T-helper 2 cell treated with Interferon-gamma antibody and Interleukin-4, amounts not matched to agents 5 μg/mL and 100 μg/mL, for 36 hours (primary cell): Measurements from ENCODE around the gene METTL15.
"Not testable (repeated sequence)": the region's sequence is repeated elsewhere in the genome, so short reads cannot be mapped to it uniquely, and the experiment has no call there.

Source experiments
- DNase-seq: peaks from one replicate; pipeline ENCODE4 v3.0.0; 2021; ENCODE audit warnings: low spot score
- H3K27ac Mint-ChIP-seq: one replicate; pipeline ENCODE4 v1.8.0; 2021; ENCODE audit warnings: mild to moderate bottlenecking, mixed read lengths
- H3K27me3 Mint-ChIP-seq: one replicate; pipeline ENCODE4 v1.8.0; 2021; ENCODE audit warnings: low read depth, mixed read lengths
- H3K36me3 Mint-ChIP-seq: one replicate; pipeline ENCODE4 v1.8.0; 2021; ENCODE audit warnings: low read depth, mixed read lengths
- H3K4me1 Mint-ChIP-seq: one replicate; pipeline ENCODE4 v1.8.0; 2021; ENCODE audit warnings: low read depth, mixed read lengths
- H3K4me3 Mint-ChIP-seq: one replicate; pipeline ENCODE4 v1.8.0; 2022; ENCODE audit warnings: mild to moderate bottlenecking, moderate library complexity, mixed read lengths
- H3K9me3 Mint-ChIP-seq: one replicate; pipeline ENCODE4 v1.8.0; 2021; ENCODE audit warnings: mixed read lengths

The METTL15 gene

GRCh38 chr11:28107750-28108618, at the start of gene METTL15, which contains the start of gene KIF18A:
Gene METTL15, plus strand, starts transcription at chr11:28108388. Its CDS starts 4,947 bp downstream, at chr11:28113335.
Gene KIF18A, minus strand, starts transcription at chr11:28108156. Its CDS starts 10,209 bp downstream, at chr11:28097947.
- H3K36me3 Mint-ChIP-seq: peaks cover 12% of the 10 kb centered on the region
- no peaks in the 10 kb centered on the region for H3K9me3 Mint-ChIP-seq
- H3K27me3 Mint-ChIP-seq: no peaks in the 10 kb centered on the region
- H3K27ac Mint-ChIP-seq: peak within 1 kb of the TSS; percentile 100
- H3K4me3 Mint-ChIP-seq: peak within 1 kb of the TSS; percentile 99
- peaks cover 56% of the 10 kb centered on the region for H3K4me1 Mint-ChIP-seq
- peak; percentile 100 for DNase-seq

- Mint-ChIP-seq H3K9me3 (no peaks in the 10 kb centered on the region), H3K4me1 (peaks cover 2% of the 10 kb centered on the region), H3K27ac (no peak overlapping the region), H3K36me3 (peaks cover 37% of the 10 kb centered on the region), H3K4me3 (no peak overlapping the region), H3K27me3 (no peaks in the 10 kb centered on the region)
- no peak for DNase-seq
Measured at GRCh38 chr11:28071305-28071704, 36.9 kb upstream of the METTL15 start.

GRCh38 chr11:28072321-28072720, 35.9 kb upstream of the METTL15 start:
- Mint-ChIP-seq H3K9me3 (no peaks in the 10 kb centered on the region), H3K4me1 (peaks cover 2% of the 10 kb centered on the region), H3K36me3 (peaks cover 34% of the 10 kb centered on the region), H3K4me3 (no peak overlapping the region), H3K27ac (no peak overlapping the region), H3K27me3 (no peaks in the 10 kb centered on the region)
- DNase-seq: no peak

- Mint-ChIP-seq H3K27me3 (no peaks in the 10 kb centered on the region), H3K9me3 (no peaks in the 10 kb centered on the region), H3K27ac (no peak overlapping the region), H3K36me3 (peaks cover 21% of the 10 kb centered on the region), H3K4me3 (no peak overlapping the region), H3K4me1 (no peaks in the 10 kb centered on the region)
- DNase-seq: no peak
Measured at GRCh38 chr11:28077521-28077920, 30.7 kb upstream of the METTL15 start.

- H3K4me3 Mint-ChIP-seq: no peak overlapping the region
- peaks cover 30% of the 10 kb centered on the region for H3K36me3 Mint-ChIP-seq
- no peak overlapping the region for H3K27ac Mint-ChIP-seq
- no peaks in the 10 kb centered on the region for H3K4me1 Mint-ChIP-seq
- H3K9me3 Mint-ChIP-seq: no peaks in the 10 kb centered on the region
- no peak for DNase-seq
- H3K27me3 Mint-ChIP-seq: no peaks in the 10 kb centered on the region
Measured at GRCh38 chr11:28083118-28083517, 25.1 kb upstream of the METTL15 start.

- H3K27ac Mint-ChIP-seq: no peak overlapping the region
- H3K4me3 Mint-ChIP-seq: no peak overlapping the region
- no peaks in the 10 kb centered on the region for H3K4me1 Mint-ChIP-seq
- no peaks in the 10 kb centered on the region for H3K27me3 Mint-ChIP-seq
- no peaks in the 10 kb centered on the region for H3K9me3 Mint-ChIP-seq
- DNase-seq: no peak
- peaks cover 36% of the 10 kb centered on the region for H3K36me3 Mint-ChIP-seq
Measured at GRCh38 chr11:28086569-28086968, 21.6 kb upstream of the METTL15 start.

- H3K27me3 Mint-ChIP-seq, H3K9me3 Mint-ChIP-seq, H3K4me1 Mint-ChIP-seq, DNase-seq, H3K4me3 Mint-ChIP-seq, H3K27ac Mint-ChIP-seq: not testable (repeated sequence)
- H3K36me3 Mint-ChIP-seq: peaks cover 32% of the 10 kb centered on the region
Measured at GRCh38 chr11:28087192-28087591, 21.0 kb upstream of the METTL15 start.

GRCh38 chr11:28087693-28088092, 20.5 kb upstream of the METTL15 start:
- H3K27ac Mint-ChIP-seq, H3K4me1 Mint-ChIP-seq, H3K9me3 Mint-ChIP-seq, H3K27me3 Mint-ChIP-seq, DNase-seq, H3K4me3 Mint-ChIP-seq: not testable (repeated sequence)
- H3K36me3 Mint-ChIP-seq: peaks cover 31% of the 10 kb centered on the region

GRCh38 chr11:28089378-28089777, 18.8 kb upstream of the METTL15 start:
- peaks cover 3% of the 10 kb centered on the region for H3K4me1 Mint-ChIP-seq
- DNase-seq: no peak
- no peak overlapping the region for H3K27ac Mint-ChIP-seq
- no peaks in the 10 kb centered on the region for H3K9me3 Mint-ChIP-seq
- H3K27me3 Mint-ChIP-seq: no peaks in the 10 kb centered on the region
- H3K36me3 Mint-ChIP-seq: peaks cover 31% of the 10 kb centered on the region
- H3K4me3 Mint-ChIP-seq: no peak overlapping the region

- DNase-seq: no peak
- peaks cover 4% of the 10 kb centered on the region for H3K4me1 Mint-ChIP-seq
- H3K27me3 Mint-ChIP-seq: no peaks in the 10 kb centered on the region
- H3K9me3 Mint-ChIP-seq: no peaks in the 10 kb centered on the region
- no peak overlapping the region for H3K27ac Mint-ChIP-seq
- H3K4me3 Mint-ChIP-seq: no peak overlapping the region
- H3K36me3 Mint-ChIP-seq: peaks cover 34% of the 10 kb centered on the region
Measured at GRCh38 chr11:28090052-28090749, 18.0 kb upstream of the METTL15 start.

GRCh38 chr11:28092786-28093185, 15.4 kb upstream of the METTL15 start:
- H3K27ac Mint-ChIP-seq: no peak overlapping the region
- DNase-seq: no peak
- H3K4me1 Mint-ChIP-seq: peaks cover 6% of the 10 kb centered on the region
- H3K9me3 Mint-ChIP-seq: no peaks in the 10 kb centered on the region
- peaks cover 38% of the 10 kb centered on the region for H3K36me3 Mint-ChIP-seq
- H3K27me3 Mint-ChIP-seq: no peaks in the 10 kb centered on the region
- no peak overlapping the region for H3K4me3 Mint-ChIP-seq

- H3K36me3 Mint-ChIP-seq: peaks cover 37% of the 10 kb centered on the region
- H3K27me3 Mint-ChIP-seq: no peaks in the 10 kb centered on the region
- H3K9me3 Mint-ChIP-seq: no peaks in the 10 kb centered on the region
- H3K4me1 Mint-ChIP-seq: peaks cover 23% of the 10 kb centered on the region
- no peak for DNase-seq
- H3K4me3 Mint-ChIP-seq: no peak overlapping the region
- H3K27ac Mint-ChIP-seq: no peak overlapping the region
Measured at GRCh38 chr11:28098257-28098656, 9.9 kb upstream of the METTL15 start.

GRCh38 chr11:28099715-28100114, 8.5 kb upstream of the METTL15 start:
- Mint-ChIP-seq H3K4me3 (no peak overlapping the region), H3K4me1 (peaks cover 28% of the 10 kb centered on the region), H3K36me3 (peaks cover 30% of the 10 kb centered on the region), H3K27me3 (no peaks in the 10 kb centered on the region), H3K9me3 (no peaks in the 10 kb centered on the region), H3K27ac (peak overlapping the region; percentile 55)
- no peak for DNase-seq

- H3K9me3 Mint-ChIP-seq: no peaks in the 10 kb centered on the region
- peaks cover 24% of the 10 kb centered on the region for H3K36me3 Mint-ChIP-seq
- no peaks in the 10 kb centered on the region for H3K27me3 Mint-ChIP-seq
- H3K4me1 Mint-ChIP-seq: peaks cover 30% of the 10 kb centered on the region
- no peak overlapping the region for H3K27ac Mint-ChIP-seq
- H3K4me3 Mint-ChIP-seq: no peak overlapping the region
- no peak for DNase-seq
Measured at GRCh38 chr11:28100665-28101064, 7.5 kb upstream of the METTL15 start.
